Endometrial microvascular endothelial cells (primary cell): ENCODE measurements around the gene ELMO1. TPM values are rescaled to one million over a fixed set of nuclear protein-coding genes. Genes with fewer than 3 reads are reported as not detected.
"Not testable (repeated sequence)": the region's sequence is repeated elsewhere in the genome, so short reads cannot be mapped to it uniquely, and the experiment has no call there.

Experiments
- in situ Hi-C: cut with HindIII; loops from 2 replicates; pipeline ENCODE4 v1.10.0; 2017; ENCODE audit warnings: low sequenced_read_pairs, low pct_unique_long_range_greater_than_20kb; ENCODE audit errors: inconsistent ontology term
- total RNA-seq: library from RNA; depleted of rRNA; stranded (reverse); fragments of >200 nt; gene quantifications from one replicate; pipeline ENCODE4 v1.2.3, GENCODE V29; 2015; ENCODE audit errors: inconsistent ontology term

ELMO1 gene
- total RNA-seq, 1 donor from 2014 or later: 24.7 TPM

GRCh38 chr7:37007268-37007667 lies 441.4 kb downstream of the ELMO1 start:
- in situ Hi-C loops: no loop called here

- in situ Hi-C loops: no loop called here
These were observed 441.9 kb downstream of the ELMO1 start for GRCh38 chr7:37006764-37007163.

DNA sequence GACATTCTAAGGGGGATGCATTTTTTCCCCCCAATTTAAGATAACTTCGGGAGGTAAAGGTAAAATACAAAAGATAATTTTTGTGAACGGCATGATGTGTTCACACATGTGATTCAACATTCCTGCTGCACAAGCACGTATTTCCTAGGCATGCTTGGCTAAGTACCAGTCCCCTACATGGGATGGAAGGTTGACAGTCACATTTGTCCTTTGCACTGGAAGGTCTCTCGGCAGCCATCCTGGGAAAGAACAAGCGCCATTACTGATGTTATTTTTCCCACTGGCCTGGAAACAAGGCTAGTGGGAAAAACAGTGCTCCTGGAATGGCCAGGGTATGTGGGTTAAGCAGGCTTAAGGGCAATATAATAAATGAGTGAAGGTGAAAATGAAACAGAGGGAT lies 448.2 kb downstream of the ELMO1 start:
- in situ Hi-C loops: no loop called here

- in situ Hi-C loops: no loop called here
These were observed 448.8 kb downstream of the ELMO1 start for GRCh38 chr7:36999626-37000485.

- in situ Hi-C loops: no loop called here
These were observed 452.9 kb downstream of the ELMO1 start for GRCh38 chr7:36995776-36996175.

- in situ Hi-C loops: no loop called here
These were observed 454.1 kb downstream of the ELMO1 start for GRCh38 chr7:36994456-36995112.

DNA sequence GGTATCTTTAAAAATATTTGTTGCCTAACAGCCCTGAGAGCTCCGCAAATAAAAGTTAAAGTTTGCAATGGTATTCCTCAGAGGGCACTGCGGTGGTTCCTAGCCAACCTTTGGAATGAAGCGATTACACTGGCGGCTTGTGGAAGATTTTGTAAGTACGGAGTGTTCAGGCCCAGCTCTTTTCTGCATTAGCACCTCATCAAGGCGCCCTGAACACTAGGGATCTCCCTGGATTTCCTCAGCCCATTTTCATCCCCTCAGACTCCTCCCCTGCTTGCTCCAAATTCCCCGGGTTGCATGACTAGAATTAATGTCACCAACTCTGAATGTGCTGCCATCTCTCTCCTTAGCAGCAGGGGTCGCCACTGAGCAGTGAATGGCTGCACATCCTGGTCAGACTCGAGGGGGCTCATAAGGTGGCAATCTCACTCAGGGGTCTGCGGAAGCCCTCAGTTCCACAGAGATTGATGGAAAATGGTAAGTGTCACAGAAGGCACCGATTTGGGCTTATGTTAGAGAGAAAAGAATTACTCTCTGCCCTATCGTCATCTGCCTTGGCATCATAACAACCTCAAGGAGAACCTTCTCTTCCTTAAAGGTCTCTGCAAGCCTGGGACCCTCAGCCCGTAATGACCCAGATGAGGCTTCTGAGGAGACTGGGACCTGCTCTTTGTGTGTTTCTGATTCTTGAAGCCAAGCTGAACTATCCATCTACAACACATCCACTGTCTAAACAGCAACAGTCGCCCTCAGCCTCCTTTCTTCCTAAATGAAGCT lies 461.5 kb downstream of the ELMO1 start:
- in situ Hi-C loops: no loop called here

GRCh38 chr7:36986511-36986933 lies 462.1 kb downstream of the ELMO1 start:
- in situ Hi-C loops: no loop called here

- in situ Hi-C loops: no loop called here
These were observed 462.7 kb downstream of the ELMO1 start for GRCh38 chr7:36985866-36986400.

- in situ Hi-C loops: no loop called here
These were observed 463.3 kb downstream of the ELMO1 start for GRCh38 chr7:36985316-36985715.

DNA sequence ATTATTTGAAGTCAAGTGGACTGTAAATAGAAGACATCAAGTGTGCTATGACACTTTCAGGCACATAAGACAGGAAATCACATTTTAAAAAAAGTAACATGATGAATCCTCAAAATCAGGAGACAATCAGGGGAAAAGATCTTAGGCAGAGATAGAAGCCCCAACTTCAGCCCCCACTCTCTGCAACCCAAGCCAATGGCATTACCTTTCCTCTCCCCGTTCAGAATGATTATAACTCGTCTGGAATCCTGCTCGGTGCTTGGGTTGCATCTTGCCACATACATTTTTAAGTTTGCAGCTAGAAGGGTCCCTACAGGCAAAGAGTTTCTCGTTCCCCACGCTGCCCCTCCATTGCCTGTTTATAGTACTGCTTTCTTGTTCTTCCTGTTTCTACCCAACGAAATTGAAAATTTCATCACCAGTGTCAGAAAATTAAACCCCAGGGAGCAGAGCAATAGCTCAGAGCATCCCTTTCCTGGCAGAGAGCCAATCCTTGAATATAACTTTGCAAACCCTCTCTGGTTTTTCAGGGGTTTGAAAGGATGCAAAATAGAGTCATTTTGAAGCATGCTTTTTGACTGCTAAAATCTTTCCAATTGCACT lies 463.9 kb downstream of the ELMO1 start:
- in situ Hi-C loops: no loop called here

- in situ Hi-C loops: no loop called here
These were observed 464.6 kb downstream of the ELMO1 start for GRCh38 chr7:36984041-36984521.

DNA sequence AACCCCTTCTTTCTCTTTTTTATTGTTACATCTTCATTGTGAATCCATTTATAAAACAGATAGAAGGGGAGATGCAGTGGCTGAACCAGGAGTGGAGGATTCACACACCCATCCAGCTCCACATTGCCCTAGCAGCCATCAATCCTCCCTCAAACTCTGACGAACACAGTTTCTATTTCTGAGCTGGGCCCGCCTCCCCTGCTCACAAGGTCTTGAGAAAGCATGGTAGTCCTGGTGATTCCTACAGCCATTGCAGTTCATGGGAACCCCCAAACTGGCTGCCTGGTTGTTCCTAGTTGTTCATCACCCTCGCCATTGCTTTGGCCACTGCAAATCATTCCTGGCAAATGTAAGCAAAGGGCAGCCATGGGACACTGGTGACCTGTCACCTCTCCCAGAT lies 465.9 kb downstream of the ELMO1 start:
- in situ Hi-C loops: no loop called here

DNA sequence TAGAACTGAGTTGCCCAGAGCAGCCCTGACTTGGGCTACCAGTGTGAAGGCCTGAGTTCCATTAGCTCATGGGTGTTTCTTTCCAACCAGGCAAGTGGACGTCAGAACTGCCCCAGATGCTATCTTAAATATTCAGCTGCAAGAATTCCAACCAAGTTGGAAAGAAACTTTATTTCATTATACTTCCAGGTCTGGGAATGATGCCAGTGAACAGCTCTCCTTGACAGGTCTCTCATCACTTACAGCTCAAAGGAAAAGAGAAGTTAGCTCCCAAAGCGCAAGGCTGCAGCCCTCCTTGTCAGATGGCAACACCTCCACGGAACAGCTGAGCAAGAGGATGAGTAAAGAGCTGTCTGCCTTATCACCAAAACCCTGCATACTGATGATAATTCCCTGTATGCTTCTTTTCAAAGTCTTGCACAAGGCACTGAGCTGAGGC lies 468.8 kb downstream of the ELMO1 start:
- in situ Hi-C loops: no loop called here

- in situ Hi-C loops: no loop called here
These were observed 470.2 kb downstream of the ELMO1 start for GRCh38 chr7:36978461-36978860.

DNA sequence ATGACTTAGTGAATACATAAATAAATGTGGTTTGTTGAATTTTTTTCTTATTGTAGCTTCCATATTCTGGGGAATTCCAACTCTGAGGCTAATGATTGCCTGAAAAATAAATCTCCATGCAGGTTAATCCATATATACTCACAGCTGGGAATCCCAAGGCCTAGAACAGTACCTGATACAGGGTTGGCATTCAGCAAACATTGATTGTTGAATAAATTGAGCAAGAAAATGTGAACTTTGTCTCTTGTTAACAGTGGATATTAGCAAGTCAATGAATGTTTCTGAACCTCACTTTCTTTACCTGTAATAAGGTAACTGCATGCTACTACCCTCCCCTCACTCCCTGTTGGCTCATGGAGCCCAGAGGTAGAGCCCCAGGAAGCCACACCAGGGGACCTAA lies 470.8 kb downstream of the ELMO1 start:
- in situ Hi-C loops: no loop called here

DNA sequence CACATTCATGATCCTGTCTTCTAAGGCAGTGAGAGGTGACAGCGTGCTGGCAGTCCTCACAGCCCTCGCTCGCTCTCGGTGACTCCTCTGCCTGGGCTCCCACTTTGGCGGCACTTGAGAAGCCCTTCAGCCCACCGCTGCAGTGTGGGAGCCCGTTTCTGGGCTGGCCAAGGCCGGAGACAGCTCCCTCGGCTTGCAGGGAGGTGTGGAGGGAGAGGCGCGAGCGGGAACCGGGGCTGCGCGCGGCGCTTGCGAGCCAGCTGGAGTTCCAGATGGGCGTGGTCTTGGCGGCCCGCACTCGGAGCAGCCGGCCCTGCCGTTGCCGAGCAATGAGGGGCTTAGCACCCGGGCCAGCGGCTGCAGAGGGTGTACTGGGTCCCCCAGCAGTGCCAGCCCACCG lies 475.1 kb downstream of the ELMO1 start:
- in situ Hi-C loops: not testable (repeated sequence)

DNA sequence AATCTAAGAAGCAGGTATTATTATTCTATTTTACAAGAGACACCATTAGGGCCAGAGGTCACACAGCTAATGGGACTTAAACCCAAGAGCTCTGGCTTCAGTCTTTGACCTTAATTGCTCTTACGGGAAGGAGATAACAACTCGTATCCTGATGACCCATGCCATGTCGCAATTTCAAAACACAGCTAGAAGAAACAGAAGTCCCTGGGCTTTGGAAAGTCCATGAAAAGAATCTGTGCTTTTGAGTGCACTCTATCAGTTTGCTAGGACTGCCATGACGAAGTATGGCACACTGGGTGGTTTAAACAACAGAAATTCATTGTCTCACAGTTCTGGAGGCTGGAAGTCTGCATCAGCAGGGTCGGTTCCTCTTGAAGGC lies 476.5 kb downstream of the ELMO1 start:
- in situ Hi-C loops: no loop called here
